Stomach (tissue), 4 donors: ENCODE data around the gene QSER1.

ENCODE experiments used
- EP300 ChIP-seq: sonication (generic); formaldehyde crosslinking; IDR thresholded peaks from one replicate; pipeline ENCODE4 v1.6.1; 2017; ENCODE audit warnings: antibody characterized with exemption
- POLR2A ChIP-seq, 4 donors: fragments of 450-650 bp; IDR thresholded peaks; one replicate each; pipeline ENCODE4 v1.6.1; 2016; ENCODE audit warnings: antibody characterized with exemption in 4 of 4, control low read depth in 2 of 4, mild to moderate bottlenecking in 1 of 4, moderate library complexity in 1 of 4
- POLR2AphosphoS5 ChIP-seq, 3 donors: sonication (generic); formaldehyde crosslinking; IDR thresholded peaks; one replicate each; pipeline ENCODE4 v1.6.1; 2016; ENCODE audit warnings: antibody characterized with exemption in 3 of 3
- TF ChIP-seq, protein P1 (sequence below), 7 experiments: fragments of 450-650 bp in 4 of 7; fragments of 200-600 bp in 3 of 7; sonication (generic) in 3 of 7; IDR thresholded peaks; one replicate each; pipeline ENCODE4 v1.5.1; 2016 to 2019; ENCODE audit warnings: antibody characterized with exemption in 7 of 7, control low read depth in 2 of 7, mild to moderate bottlenecking in 1 of 7

DNA sequence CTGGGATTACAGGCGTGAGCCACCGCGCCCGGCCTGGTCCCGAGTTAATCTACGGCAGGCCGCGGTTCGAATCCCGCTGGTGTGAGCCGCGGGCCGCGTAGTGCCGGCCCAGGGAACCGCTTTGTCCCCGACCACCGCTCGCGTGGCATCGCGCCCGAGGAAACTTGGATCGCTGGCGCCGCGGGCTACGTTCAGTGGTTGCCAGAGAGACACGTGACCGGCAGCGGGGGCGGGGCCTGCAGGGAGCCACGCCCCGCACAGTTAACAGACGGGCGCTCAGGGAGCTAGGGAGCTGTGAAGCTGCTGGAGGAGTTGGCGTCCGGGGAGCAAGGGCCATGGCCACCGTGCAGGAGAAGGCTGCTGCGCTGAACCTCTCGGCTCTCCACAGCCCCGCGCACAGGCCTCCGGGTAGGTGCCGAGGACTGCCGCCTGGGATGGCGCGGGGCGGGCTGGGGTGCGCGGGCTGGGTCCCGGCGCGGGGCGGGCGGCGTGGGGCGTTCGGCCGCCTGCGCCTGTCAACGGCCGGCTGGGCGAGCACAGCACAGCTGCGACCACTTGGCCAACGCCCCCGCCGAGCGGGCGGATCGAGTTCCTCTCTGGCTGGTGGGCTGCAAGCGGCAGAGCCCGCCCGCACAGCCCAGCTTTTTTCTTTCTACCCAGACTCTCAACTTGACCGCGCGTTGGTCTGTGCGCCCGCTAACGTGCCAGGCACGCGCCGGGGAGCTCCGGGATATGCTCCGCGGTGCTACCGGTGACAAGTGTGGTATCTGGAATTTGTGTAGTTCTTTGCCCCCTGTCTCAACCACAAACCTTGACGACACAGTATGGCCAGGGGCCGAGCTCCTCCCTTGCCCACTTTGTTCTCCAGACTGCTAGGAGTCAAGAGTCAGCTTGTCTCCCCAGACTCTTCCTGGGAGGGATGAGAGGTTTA lies 123.3 kb downstream of the QSER1 start, which contains the start of gene DEPDC7:
- TF ChIP-seq POLR2AphosphoS5 (IDR thresholded peaks at IDR 0.05) (peak in 2 of 3 donors; percentile 54 to 58), POLR2A (IDR thresholded peaks at IDR 0.05) (no peak), EP300 (no peak)
- TF ChIP-seq, protein P1, sequence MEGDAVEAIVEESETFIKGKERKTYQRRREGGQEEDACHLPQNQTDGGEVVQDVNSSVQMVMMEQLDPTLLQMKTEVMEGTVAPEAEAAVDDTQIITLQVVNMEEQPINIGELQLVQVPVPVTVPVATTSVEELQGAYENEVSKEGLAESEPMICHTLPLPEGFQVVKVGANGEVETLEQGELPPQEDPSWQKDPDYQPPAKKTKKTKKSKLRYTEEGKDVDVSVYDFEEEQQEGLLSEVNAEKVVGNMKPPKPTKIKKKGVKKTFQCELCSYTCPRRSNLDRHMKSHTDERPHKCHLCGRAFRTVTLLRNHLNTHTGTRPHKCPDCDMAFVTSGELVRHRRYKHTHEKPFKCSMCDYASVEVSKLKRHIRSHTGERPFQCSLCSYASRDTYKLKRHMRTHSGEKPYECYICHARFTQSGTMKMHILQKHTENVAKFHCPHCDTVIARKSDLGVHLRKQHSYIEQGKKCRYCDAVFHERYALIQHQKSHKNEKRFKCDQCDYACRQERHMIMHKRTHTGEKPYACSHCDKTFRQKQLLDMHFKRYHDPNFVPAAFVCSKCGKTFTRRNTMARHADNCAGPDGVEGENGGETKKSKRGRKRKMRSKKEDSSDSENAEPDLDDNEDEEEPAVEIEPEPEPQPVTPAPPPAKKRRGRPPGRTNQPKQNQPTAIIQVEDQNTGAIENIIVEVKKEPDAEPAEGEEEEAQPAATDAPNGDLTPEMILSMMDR (IDR thresholded peaks at IDR 0.05), result no peak
